Left forelimb (tissue), 1 donor: ENCODE measurements around the gene RBM47.

Source experiments
- DNase-seq: peaks from one replicate; pipeline ENCODE4 v3.0.0-alpha.2; 2018; ENCODE audit warnings: low spot score

RBM47 gene

DNA sequence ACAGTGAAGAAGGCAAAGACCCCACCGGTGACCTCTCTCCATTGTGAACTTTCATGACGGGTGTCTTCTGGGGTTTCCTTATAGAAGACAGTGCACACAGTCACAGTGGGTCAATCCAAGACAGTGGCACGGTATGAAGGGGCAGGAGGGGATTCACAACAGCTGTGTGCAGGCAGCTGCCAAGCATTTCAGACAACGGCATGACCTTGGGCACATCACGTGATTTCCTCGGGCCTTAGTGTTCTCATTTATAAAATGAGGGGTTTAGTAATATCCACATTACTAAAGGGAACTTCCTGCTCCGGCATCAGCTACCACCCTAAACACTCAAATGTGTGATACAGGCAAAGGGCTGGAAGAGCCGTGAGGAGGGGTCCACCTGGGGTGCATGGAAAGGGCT lies 42.9 kb downstream of the RBM47 start:
- no peak for DNase-seq

DNA sequence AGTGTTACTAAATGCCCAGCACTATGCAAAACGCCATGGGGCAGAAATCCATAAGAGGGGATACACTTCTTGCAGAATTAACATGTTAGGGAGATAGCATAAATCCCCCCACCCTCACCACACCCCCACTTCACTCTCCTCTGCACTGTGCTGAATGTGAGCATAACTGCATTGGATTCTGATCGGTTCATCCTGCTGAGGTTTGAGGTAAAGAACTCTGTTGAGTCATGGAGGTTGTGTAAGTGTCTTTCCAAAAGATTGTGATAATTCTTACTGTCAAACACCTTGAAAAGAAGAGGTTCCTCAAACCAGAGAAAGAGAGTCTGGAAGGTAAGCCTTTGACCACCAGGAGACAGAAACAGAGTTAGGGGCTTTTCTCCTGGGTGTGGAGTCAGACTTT lies 43.6 kb downstream of the RBM47 start:
- no peak for DNase-seq

DNA sequence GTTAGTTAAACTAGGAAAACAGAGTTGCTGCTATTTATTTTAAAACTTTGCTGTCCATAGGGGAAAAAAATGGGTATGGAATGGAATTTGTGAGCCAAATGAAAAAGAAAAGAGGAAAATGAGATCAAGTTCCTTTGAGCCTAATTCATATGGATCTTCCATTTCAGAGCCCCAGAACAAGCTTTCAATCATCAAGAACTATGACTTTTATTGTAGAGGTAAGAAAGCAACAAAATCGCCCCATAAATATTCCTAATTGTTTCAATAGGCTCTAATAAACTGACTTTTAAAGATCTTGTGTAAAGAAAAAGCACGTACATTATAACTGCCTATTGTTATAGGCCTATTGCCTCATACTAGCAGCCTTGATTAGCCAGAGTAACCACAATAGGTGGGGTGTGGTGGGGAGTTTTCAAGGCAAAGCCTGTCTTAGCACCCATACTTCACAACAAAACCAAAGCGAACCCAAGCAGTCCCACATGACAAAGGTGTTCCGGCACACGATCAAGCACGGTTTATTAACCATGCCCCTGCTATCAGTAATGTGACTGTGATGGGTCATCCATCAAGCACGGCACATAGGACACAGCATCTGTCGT lies 44.4 kb downstream of the RBM47 start:
- DNase-seq: no peak

DNA sequence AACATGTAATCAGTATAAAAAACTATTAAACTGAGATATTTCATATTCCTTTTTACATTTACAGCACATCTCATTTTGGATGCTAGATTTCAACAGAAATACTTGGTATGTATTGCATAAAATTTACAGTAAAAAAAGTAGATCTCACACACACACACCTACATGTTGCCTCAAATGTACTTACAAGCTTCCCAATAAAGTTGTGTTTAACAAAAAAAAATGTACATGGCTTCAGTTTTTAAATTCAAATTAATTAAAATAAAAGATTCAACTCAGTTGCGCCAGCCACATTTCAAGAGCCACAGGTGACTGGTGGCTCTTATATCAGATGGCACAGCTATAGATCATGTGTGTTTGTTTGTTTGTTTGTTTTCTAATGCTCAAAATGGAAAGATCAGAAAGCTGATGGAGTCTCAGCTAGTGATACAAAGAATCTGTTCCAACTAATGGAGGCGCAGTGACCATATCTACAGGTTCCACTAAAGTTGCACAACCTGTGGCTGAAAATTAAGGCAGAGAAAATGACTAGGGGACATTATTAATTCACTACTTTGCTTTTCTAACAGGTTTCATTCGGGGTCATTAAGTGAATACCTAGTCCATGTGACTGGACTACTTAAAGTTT lies 45.0 kb downstream of the RBM47 start:
- no peak for DNase-seq

DNA sequence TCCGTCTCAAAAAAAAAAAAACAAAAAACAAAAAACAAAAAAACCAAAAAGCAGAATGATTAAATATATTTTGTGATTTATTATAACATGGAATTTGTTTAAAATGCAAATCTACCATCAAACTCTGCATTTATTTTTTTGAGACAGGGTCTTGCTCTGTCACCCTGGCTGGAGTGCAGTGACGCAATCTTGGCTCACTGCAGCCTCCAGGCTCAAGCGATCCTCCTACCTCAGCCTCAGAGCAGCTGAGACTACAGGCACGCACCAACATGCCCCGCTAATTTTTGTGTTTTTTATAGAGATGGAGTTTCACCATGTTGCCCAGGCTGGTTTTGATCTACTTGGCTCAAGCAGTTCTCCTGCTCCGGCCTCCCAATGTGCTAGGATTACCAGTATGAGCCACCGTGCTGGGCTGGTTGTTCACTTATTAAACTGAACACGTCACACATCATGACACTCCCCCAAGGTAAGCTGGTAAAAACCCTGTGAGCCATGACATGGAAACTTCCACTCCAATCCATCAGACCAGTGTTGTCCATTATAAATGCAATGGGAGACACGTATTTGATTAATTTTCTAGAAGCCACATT lies 45.7 kb downstream of the RBM47 start:
- DNase-seq: no peak

DNA sequence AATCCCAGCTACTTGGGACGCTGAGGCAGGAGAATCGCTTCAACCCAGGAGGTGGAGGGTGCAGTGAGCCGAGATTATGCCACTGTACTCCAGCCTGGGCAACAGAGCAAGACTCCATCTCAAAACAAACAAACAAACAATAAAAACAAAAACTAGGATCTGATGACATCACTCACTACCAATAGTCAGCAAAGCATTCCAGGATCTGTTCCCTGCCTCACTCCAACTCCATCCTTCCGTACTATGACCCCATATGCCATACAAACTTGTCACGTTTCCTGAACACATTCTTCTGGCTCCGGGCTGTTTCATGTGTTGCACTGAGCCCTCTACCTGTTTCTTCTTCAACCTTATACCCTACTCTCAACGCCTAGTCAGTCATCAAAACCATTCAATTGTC lies 47.3 kb downstream of the RBM47 start:
- no peak for DNase-seq

DNA sequence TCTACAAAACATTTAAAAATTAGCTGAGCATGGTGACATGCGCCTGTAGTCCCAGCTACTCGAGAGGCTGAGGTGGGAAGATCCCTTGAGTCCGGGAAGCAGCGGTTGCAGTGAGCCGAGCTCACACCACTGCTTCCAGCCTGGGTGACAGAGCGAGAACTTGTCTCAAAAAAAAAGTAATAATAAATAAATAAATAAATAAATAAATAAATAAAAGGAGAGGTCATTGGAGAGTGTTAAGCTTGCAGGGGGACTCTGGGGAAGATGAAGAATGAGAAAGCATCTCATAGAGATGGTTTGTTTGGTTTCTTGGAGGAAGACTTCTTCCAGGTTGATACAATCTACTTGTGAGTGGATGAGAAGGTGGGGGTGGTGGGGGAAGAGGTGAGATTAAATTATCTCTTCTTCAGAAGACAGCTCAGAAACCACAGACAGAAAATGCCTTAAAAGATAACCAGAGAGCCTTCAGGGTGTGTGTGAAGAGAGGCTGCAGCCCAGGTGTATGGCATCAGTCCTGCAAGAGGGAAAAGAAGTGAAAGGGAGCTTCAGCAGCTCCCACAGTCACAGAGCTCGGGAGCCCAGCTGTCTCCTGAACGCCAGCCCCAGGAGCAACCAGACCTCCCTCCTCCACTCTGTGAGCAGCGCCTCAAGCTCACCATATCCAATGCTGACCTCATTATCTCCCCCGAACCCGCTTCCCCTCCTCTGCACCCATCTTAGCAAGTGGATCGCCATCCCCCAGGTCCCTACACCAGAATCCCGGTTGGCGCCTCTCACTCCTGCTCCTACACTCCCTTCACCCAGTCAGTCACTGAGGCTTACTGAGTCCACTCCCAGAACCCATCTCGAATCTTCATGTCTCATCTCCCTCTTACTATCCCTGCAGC lies 48.2 kb downstream of the RBM47 start:
- DNase-seq: no peak

DNA sequence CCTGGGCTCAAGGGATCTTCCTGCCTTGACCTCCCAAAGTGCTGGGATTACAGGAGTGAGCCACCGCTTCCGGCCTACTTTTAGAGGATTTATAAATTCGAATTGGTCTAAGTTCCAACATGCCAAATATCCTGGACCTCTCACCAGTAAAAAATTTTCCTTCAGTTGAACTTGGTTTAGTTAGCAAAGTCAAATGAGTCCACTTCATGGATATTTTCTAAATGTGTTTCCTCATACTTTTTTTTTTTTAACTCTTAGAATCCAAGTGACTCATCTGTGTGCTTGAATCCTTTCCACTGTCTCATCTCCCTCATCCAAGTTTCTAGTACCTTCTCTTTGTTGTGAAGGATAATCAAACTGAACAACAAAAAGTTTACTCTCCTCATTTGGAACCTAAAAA lies 49.7 kb downstream of the RBM47 start:
- DNase-seq: no peak

DNA sequence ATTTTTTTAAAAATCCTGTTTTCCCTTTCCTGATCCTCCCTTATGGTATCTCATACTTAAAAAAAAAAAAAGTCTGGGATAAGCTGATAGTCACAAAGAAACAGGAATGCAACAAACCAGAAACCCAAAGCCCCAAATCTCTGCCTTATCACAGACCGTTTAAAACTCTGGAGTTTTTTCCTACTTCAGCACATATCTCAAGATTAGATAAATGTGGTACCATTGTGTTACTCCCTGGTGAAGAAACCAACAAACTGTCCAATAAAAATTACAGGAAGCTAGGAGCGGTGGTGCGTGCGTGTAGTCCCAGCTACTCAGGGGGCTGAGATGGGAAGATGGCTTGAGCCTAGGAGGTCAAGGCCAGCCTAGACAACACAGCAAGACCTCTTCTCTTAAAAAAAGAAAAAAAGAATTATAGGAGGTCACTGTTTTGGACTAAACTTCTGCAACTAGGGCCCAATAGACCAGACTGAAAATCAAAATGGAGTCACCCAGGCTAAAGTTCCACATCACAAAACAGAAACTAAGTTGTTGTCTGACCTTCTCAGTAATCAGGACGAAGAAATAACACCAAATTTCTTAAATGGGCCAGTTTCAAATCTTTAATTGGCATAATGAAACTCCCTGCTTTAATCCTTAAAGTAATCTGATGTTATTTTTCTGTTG lies 51.9 kb downstream of the RBM47 start:
- no peak for DNase-seq

DNA sequence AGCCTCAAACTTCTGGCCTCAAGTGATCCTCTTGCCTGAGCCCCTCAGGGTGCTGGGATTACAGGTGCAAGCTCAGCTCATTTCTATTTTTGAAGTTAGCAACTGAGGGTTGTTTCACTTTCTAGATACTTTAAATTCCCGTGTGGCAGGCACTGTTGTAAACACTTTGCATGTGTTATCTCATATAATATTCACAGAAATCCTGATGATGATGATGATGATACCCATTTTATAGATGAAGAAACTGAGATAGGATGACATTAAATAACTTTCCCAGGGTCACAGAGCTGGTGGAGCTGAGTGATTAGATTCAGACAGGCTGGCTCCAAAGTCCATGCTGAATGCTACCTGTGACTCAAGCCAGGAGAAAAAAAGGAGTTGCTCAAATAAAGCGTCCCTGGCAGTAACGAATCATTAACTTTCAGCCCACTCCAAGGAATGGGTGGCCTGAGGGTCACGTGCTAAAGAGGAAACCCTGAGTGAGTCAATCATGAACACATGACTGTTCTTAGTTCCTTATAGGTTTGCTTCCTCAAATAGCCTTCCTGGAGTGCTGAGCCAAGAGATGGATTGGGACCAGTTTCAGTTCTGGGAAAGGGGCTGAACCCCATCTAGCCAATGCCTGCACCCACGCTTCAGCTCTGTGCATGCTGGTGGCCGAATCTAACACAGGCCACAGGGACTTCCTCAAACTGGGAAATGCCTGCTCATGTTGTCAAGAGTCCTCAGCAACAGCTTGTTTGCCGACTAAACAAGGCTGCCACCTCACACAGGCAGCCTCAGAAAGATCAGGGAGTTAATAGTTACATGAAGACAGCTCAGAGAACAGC lies 52.8 kb downstream of the RBM47 start:
- no peak for DNase-seq

DNA sequence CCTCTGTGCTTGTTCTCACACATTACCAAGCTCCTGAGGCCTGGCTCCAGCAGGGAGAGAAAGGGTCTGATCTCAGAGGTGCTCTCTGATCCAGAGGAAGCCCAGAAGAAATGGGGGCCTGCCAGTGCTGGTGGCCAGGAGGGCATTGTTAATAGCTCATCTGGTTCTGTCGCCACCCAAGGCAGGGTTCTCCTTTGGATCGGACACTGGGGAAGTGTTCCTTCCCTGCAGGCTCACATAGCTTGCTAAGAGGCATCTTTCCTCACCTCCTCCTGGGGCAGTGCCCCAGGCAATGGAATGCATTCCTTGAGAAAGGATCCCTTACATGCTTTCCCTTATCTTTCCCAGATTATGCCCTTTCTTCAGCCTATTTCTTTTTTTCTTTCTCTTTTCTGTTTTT lies 53.8 kb downstream of the RBM47 start:
- DNase-seq: no peak

DNA sequence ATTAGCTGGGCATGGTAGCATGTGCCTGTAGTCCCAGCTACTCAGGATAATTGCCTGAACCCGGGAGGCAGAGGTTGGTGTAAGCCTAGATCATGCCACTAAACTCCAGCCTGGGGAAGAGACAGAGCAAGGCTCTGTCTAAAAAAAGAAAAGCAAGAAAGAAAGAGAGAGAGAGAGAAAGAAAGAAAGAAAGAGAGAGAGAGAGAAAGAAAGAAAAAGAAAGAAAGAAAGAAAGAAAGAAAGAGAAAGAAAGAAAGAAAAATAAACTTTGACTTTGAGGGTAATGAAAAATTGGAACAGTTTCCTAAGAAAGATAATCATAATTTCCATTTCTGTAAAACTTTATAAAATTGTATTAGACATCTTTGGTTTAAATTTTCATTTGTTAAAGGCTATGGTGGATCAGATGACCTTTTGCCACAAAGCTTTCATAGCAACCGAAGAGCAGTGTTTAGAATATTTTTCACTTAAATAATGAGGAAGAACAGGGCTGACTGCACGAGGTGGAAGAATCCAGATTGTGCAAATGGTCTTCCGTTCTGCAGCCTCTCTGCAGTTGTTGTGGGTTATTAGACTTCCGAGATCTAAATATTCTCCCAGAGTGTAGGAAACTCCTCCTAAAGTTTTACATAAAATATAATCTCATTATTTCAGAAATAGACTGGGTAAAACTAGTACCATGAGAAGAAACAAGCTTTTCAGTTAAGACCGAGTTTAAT lies 55.9 kb downstream of the RBM47 start:
- DNase-seq: no peak

DNA sequence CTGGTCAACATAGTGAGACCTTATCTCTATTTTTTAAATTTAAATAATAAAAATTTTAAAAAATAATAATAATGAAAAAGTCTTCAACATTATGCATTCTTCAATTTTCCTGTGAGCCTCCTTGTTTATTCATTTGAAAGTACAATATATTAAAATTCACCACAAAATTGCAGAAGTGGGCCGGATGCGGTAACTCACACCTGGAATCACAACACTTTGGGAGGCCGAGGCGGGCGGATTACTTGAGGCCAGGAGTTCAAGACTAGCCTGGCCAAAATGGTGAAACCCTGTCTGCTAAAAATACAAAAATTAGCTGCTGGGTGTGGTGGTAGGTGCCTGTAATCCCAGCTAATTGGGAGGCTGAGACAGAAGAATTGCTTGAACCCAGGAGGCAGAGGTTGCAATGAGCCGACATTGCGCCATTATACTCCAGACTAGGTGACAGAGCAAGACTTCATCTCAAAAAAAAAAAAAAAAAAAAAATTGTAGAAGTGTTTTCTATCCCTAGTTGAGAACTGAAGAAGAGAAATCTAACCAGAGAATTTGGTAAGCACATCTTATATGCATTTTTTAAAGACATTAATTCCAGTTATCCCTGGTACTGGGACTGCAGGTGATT lies 56.9 kb downstream of the RBM47 start:
- DNase-seq: no peak

DNA sequence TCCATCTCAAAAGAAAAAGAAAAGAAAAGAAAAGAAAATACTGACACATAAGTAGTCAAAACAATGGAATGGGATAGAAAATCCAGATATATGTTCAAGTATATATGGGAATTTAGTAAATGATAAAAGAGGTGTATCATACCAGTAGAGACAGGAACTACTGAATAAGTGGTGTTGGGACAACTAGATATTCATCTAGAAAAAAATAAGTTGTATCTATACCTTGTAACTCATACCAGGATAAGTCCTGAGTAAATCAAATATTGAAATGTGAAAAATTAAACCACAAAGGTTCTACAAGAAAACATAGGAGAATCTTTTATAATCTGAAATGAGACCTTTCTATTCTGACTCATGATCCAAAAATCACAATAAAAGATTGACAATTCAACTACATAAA lies 58.5 kb downstream of the RBM47 start:
- DNase-seq: no peak

DNA sequence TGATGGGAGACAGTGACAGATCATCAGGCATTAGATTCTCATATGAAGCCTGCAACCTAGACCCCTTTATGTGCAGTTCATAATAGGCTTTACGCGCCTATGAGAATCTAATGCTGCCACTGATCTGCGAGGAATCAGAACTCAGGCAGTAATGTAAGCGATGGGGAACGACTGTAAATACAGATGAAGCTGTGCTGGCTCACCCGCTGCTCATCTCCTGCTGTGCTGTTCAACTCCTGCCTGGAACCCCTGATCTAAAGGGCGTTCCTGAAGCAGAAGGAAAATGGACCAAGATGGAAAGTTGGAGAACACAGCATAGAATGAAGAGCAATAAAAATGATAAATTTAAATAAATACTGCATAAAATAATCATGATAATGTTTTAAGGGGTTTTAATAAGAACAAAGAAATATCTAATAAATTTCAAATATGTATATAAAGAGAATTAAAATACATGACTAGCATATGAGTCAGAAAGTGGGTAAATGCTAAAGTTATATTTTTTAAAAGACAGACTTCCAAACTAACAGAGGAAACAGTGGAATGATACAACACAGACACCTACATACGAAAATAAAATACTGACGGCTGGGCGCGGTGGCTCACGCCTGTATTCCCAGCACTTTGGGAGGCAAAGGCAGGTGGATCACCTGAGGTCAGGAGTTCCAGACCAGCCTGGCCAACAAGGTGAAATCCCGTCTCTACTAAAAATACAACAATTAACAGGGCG lies 59.2 kb downstream of the RBM47 start:
- DNase-seq: no peak

DNA sequence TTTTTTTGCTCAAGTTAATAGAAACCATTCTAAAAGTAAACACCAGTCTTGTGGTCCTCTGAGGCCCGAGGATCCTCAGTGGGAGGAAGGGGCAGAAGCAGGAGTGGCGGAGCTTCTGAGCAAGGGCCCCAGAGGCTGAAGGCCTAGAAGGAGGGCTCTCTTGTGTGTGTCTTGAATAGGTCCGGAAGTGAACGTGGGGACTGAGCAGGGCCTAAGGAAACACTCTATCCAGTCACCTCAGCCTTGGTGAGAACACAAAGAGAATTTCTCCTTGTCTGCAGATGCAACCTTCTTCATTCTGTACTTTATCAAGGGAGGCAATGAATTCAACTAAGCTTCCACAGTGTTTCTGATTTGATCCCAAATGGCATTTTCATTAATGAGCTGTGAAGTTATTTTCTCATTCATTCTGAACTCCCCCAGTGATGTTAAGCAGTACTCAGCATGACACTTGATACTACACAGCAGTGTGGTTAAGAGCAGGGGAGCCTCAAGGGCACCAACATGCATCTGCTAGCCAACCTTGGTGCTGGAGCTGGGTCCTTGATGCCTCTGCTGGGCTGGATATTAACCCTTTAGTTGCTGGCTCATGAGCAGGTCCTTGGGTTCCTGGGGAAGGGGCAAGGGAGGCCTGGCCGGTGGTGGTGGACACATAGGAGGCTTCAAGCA lies 64.7 kb downstream of the RBM47 start:
- DNase-seq: no peak

DNA sequence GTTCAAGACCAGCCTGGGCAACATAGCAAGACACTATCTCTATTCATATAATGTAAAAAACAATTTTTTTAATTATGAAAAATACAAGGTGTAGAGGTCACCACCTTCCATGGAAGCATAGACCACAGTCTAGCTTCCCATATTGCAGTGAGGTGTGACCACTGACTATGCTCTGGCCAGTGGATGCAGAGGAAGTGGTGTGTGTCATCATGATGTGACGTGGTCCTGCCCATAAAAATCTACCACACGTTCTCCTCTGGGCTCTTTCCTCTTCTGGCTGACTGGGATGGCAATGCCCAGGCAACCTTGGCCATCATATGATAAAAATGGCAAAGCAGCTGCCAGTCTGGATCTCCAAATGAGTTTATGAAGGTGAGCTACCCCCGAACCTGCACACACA lies 65.7 kb downstream of the RBM47 start:
- DNase-seq: no peak

DNA sequence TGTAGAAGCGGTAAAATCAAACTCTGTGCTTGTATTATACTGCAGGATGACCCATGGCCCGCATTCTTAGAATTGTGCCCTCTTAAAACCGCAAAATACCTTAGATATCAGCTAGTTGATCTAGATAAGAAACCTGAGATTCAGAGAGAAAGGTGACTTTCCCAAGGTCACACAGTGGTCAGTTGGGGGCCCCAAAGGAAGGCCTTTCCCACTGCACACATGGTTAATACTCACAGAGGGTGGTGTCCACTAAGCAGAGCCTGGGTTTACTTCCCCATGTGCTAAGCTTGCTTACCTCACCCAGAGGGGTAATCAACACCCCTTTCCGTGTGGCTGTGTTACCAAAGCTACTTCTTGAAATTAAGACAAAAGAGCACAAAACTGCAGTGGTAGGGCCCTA lies 66.3 kb downstream of the RBM47 start:
- no peak for DNase-seq

DNA sequence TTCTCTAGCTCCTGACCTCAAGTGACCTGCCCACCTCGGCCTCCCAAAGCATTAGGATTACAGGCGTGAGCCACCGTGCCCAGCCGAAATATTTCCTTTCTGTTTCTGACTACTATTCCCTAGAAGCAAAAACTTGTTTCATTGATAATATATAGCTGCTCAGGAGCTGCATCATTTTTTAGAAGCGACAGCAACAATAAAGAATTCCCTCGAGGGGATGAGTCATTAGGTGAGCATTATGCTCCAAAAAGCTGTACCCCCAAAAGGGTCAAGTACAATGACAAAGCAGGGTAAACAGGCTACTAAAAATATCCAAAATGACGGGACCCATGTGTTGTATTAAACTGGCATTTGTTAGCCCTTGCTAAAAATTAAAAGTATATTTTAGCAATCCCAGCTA lies 67.0 kb downstream of the RBM47 start:
- no peak for DNase-seq
